HepG2 (cell line): Measurements from ENCODE around the gene ACSL1. TPM values are rescaled to one million over a fixed set of nuclear protein-coding genes. Genes with fewer than 3 reads are reported as not detected.

Experiments used
- HNRNPLL ChIP-seq: fragments of 200-400 bp; formaldehyde crosslinking; IDR thresholded peaks from 2 replicates; pipeline ENCODE4 v1.6.1; 2017; ENCODE audit warnings: mild to moderate bottlenecking, low read depth, low read length; ENCODE audit not compliant: poor library complexity, severe bottlenecking
- PITX1 ChIP-seq: sonication (generic); formaldehyde crosslinking; IDR thresholded peaks from 2 replicates; pipeline ENCODE4 v1.5.1; 2020; ENCODE audit warnings: mild to moderate bottlenecking, missing genetic modification reagents
- POLR2A ChIP-seq, 2 experiments: IDR thresholded peaks; 2 replicates each; pipeline ENCODE4 v1.6.1; 2011; ENCODE audit warnings: low read depth in 2 of 2, low read length in 2 of 2, mild to moderate bottlenecking in 1 of 2, moderate library complexity in 1 of 2; ENCODE audit not compliant: insufficient read depth in 1 of 2
- ZNF260 ChIP-seq: sonication (generic); formaldehyde crosslinking; IDR thresholded peaks from 2 replicates; pipeline ENCODE4 v1.4.0; 2020; ENCODE audit warnings: missing genetic modification reagents, low read depth, mild to moderate bottlenecking, borderline replicate concordance
- ZNF562 ChIP-seq: sonication (generic); formaldehyde crosslinking; IDR thresholded peaks from 2 replicates; pipeline ENCODE4 v1.8.0; 2022; ENCODE audit warnings: missing genetic modification reagents, borderline replicate concordance
- ZNF75D ChIP-seq: sonication (generic); formaldehyde crosslinking; IDR thresholded peaks from 2 replicates; pipeline ENCODE4 v1.8.1; 2023; ENCODE audit warnings: missing genetic modification reagents, mild to moderate bottlenecking, borderline replicate concordance
- ZNF83 ChIP-seq: sonication (generic); formaldehyde crosslinking; IDR thresholded peaks from 2 replicates; pipeline ENCODE4 v1.4.0; 2020; ENCODE audit warnings: missing genetic modification reagents, mild to moderate bottlenecking, borderline replicate concordance
- polyA plus RNA-seq, 8 experiments: library from polyadenylated mRNA; depleted of rRNA in 3 of 8; stranded (reverse) in 7 of 8; unstranded in 1 of 8; fragments of >200 nt; fragmentation: Illumina TruSeq in 4 of 8; extraction: Trizol in 4 of 8; gene quantifications; 2 replicates each; pipeline versions ENCODE4 v1.2.1 to v1.2.3, GENCODE V29; 2011 to 2016; ENCODE audit warnings: low read depth in 4 of 8, missing spikeins in 1 of 8, mixed read lengths in 1 of 8; ENCODE audit not compliant: insufficient read depth in 1 of 8
- total RNA-seq, 5 experiments: library from RNA; depleted of rRNA; stranded (reverse); fragments of >200 nt; fragmentation: Illumina TruSeq; extraction: Trizol; gene quantifications; 2 replicates each; pipeline ENCODE4 v1.2.3, GENCODE V29; 2016; ENCODE audit warnings: low read depth in 1 of 5
- TF ChIP-seq, protein P1 (sequence below): sonication (generic); formaldehyde crosslinking; conservative IDR thresholded peaks from 2 replicates; pipeline ENCODE4 v1.4.0; 2020; ENCODE audit warnings: mild to moderate bottlenecking, missing genetic modification reagents, moderate library complexity
- TF ChIP-seq, protein P2 (sequence below): sonication (generic); formaldehyde crosslinking; IDR thresholded peaks from 2 replicates; pipeline ENCODE4 v1.4.0; 2020; ENCODE audit warnings: missing genetic modification reagents

The ACSL1 gene
- total and polyA plus RNA-seq, 2 of the 13 experiments (the other 11 are each of a cell fraction or from before 2014, with no cell fraction given) = 10.0 to 29.8 TPM

DNA sequence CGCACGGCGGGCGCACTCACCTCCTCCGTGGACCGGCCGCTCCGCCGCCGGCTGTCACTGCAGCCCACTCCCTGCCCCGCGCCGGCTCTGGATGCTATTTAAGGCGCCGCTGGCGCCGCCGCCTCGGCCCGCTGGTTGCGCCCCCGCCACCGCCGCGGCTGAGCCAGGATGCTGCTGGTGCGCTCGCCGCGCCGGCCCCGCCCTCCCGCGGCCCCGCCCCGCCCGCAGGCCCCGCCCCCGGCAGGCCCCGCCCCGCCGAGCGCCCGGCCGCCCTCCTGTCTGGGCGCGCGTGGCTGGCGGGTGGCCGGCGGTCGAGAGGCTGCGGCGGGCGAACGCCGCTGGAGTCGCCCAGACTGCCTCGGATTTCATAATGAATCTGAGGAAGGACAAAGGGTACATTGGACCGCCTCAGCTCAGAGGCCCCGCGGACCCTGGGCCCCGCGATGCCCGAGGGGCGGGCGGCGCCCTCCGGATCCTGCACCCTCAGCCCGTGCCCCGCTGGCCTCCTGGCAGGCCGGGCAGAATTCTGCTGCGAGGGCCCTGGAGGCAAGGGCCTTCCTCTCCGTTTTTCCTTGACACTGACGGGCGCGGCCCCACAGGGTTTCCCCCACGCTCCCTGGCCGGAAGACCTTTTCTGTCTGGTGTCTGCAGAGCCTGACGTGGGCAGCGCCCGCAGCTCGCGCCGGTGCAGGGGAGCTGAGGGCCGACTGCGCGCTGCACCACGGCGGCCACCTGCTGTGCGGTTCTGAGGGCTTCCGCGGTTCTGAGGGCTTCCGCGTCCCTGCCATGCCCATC, at the start of gene ACSL1 (continued):
- TF ChIP-seq, protein P1, sequence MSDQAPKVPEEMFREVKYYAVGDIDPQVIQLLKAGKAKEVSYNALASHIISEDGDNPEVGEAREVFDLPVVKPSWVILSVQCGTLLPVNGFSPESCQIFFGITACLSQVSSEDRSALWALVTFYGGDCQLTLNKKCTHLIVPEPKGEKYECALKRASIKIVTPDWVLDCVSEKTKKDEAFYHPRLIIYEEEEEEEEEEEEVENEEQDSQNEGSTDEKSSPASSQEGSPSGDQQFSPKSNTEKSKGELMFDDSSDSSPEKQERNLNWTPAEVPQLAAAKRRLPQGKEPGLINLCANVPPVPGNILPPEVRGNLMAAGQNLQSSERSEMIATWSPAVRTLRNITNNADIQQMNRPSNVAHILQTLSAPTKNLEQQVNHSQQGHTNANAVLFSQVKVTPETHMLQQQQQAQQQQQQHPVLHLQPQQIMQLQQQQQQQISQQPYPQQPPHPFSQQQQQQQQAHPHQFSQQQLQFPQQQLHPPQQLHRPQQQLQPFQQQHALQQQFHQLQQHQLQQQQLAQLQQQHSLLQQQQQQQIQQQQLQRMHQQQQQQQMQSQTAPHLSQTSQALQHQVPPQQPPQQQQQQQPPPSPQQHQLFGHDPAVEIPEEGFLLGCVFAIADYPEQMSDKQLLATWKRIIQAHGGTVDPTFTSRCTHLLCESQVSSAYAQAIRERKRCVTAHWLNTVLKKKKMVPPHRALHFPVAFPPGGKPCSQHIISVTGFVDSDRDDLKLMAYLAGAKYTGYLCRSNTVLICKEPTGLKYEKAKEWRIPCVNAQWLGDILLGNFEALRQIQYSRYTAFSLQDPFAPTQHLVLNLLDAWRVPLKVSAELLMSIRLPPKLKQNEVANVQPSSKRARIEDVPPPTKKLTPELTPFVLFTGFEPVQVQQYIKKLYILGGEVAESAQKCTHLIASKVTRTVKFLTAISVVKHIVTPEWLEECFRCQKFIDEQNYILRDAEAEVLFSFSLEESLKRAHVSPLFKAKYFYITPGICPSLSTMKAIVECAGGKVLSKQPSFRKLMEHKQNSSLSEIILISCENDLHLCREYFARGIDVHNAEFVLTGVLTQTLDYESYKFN (CRISPR knock-in tag) = no peak; the same call in 1 of the 2 replicates
- TF ChIP-seq ZNF562 (CRISPR knock-in tag) = no peak
- TF ChIP-seq ZNF83 = no peak
- peak in 1 of 2 experiments; percentile 54; a peak in 2 of 4 replicates for TF ChIP-seq POLR2A (IDR thresholded peaks at IDR 0.05; ENCODE audit: insufficient read depth in 1 of 2, low read depth in 2 of 2, low read length in 2 of 2)
- TF ChIP-seq PITX1 (CRISPR knock-in tag) = no peak
- TF ChIP-seq HNRNPLL = peak; percentile 78
- no peak for TF ChIP-seq ZNF75D (CRISPR knock-in tag)
- TF ChIP-seq, protein P2, sequence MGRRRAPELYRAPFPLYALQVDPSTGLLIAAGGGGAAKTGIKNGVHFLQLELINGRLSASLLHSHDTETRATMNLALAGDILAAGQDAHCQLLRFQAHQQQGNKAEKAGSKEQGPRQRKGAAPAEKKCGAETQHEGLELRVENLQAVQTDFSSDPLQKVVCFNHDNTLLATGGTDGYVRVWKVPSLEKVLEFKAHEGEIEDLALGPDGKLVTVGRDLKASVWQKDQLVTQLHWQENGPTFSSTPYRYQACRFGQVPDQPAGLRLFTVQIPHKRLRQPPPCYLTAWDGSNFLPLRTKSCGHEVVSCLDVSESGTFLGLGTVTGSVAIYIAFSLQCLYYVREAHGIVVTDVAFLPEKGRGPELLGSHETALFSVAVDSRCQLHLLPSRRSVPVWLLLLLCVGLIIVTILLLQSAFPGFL = 0 out of 2 replicates have a peak, but pooled peaks have one; percentile 43
- no peak for TF ChIP-seq ZNF260 (CRISPR knock-in tag)
- TF ChIP-seq, all 625 proteins: peak for 79
